SK-N-SH treated with all-trans-retinoic acid at 6 μM for 48 hours (cell line): ENCODE data around the gene KRT78.
"Not testable (repeated sequence)": the region's sequence is repeated elsewhere in the genome, so short reads cannot be mapped to it uniquely, and the experiment has no call there.

Experiments
- ATAC-seq: fragments of 200-7000 bp; cut with Tn5 transposase; 3 replicates; pipeline ENCODE4 v1.9.1; 2020; ENCODE audit warnings: mild to moderate bottlenecking, moderate library complexity
- ARNTL ChIP-seq: fragments of 450-650 bp; formaldehyde crosslinking; IDR thresholded peaks from 2 replicates; pipeline ENCODE4 v1.5.0; 2020; ENCODE audit warnings: low read depth, mild to moderate bottlenecking, moderate library complexity, borderline replicate concordance
- CREB5 ChIP-seq: fragments of 250-450 bp; sonication (Bioruptor Pico); IDR thresholded peaks from 2 replicates; pipeline ENCODE4 v1.5.1; 2020; ENCODE audit warnings: low read depth, mild to moderate bottlenecking, moderate library complexity
- CSDC2 ChIP-seq: fragments of 250-450 bp; sonication (Bioruptor Pico); IDR thresholded peaks from 2 replicates; pipeline ENCODE4 v1.5.0; 2020; ENCODE audit warnings: mild to moderate bottlenecking, moderate library complexity
- PATZ1 ChIP-seq: fragments of 250-450 bp; sonication (Bioruptor Pico); IDR thresholded peaks from 2 replicates; pipeline ENCODE4 v1.8.0; 2020; ENCODE audit warnings: mild to moderate bottlenecking, moderate library complexity, borderline replicate concordance
- PPARA ChIP-seq: fragments of 250-450 bp; sonication (Bioruptor Pico); IDR thresholded peaks from 2 replicates; pipeline ENCODE4 v1.5.0; 2020; ENCODE audit warnings: mild to moderate bottlenecking, borderline replicate concordance
- RARB ChIP-seq: fragments of 250-450 bp; sonication (Bioruptor Pico); IDR thresholded peaks from 2 replicates; pipeline ENCODE4 v1.8.0; 2021; ENCODE audit warnings: mild to moderate bottlenecking, moderate library complexity
- SNAI2 ChIP-seq: fragments of 250-450 bp; sonication (Bioruptor Pico); IDR thresholded peaks from 2 replicates; pipeline ENCODE4 v1.5.0; 2020; ENCODE audit warnings: mild to moderate bottlenecking, moderate library complexity
- TSHZ2 ChIP-seq: fragments of 250-450 bp; sonication (Bioruptor Pico); IDR thresholded peaks from 2 replicates; pipeline ENCODE4 v1.5.0; 2020; ENCODE audit warnings: mild to moderate bottlenecking, moderate library complexity
- ZC3H10 ChIP-seq: fragments of 250-450 bp; sonication (Bioruptor Pico); IDR thresholded peaks from 2 replicates; pipeline ENCODE4 v1.5.1; 2021; ENCODE audit warnings: mild to moderate bottlenecking, moderate library complexity
- ZFP3 ChIP-seq: fragments of 250-450 bp; sonication (Bioruptor Pico); IDR thresholded peaks from 2 replicates; pipeline ENCODE4 v1.5.0; 2020; ENCODE audit warnings: mild to moderate bottlenecking, moderate library complexity
- ZFP30 ChIP-seq: fragments of 450-650 bp; formaldehyde crosslinking; IDR thresholded peaks from 2 replicates; pipeline ENCODE4 v1.5.0; 2022; ENCODE audit warnings: mild to moderate bottlenecking, moderate library complexity
- ZNF70 ChIP-seq: fragments of 450-650 bp; formaldehyde crosslinking; IDR thresholded peaks from 2 replicates; pipeline ENCODE4 v1.5.0; 2020; ENCODE audit warnings: mild to moderate bottlenecking, moderate library complexity
- TF ChIP-seq, protein P1 (sequence below): fragments of 250-450 bp; sonication (Bioruptor Pico); IDR thresholded peaks from 2 replicates; pipeline ENCODE4 v1.5.1; 2021; ENCODE audit warnings: mild to moderate bottlenecking, moderate library complexity

The KRT78 gene

DNA sequence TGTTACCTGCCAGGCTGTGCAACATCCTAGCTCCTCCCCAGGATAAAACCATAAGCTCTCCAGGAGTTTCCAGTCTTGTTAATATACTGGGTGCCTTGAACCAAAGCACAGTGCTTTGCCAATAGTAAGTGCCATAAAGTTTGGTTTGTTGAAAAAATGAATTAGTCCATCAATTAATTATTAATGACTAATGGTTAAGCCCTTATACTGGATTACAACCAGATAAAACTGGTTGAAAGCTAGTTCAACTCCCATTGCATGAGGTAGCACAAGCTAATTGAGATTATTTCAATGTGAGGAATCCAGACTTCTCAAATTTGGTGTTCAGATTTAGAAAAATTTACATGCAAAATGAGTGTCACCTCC is 51.3 kb downstream of the KRT78 start (continued):
- TF ChIP-seq PATZ1 (CRISPR knock-in tag), result no peak
- TF ChIP-seq TSHZ2 (CRISPR knock-in tag), result no peak
- TF ChIP-seq, protein P1, sequence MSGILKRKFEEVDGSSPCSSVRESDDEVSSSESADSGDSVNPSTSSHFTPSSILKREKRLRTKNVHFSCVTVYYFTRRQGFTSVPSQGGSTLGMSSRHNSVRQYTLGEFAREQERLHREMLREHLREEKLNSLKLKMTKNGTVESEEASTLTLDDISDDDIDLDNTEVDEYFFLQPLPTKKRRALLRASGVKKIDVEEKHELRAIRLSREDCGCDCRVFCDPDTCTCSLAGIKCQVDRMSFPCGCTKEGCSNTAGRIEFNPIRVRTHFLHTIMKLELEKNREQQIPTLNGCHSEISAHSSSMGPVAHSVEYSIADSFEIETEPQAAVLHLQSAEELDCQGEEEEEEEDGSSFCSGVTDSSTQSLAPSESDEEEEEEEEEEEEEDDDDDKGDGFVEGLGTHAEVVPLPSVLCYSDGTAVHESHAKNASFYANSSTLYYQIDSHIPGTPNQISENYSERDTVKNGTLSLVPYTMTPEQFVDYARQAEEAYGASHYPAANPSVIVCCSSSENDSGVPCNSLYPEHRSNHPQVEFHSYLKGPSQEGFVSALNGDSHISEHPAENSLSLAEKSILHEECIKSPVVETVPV (CRISPR knock-in tag), result no peak
- no peak for TF ChIP-seq CREB5 (CRISPR knock-in tag)
- no peak for TF ChIP-seq ZFP3 (CRISPR knock-in tag)
- no peak for TF ChIP-seq CSDC2 (CRISPR knock-in tag)

DNA sequence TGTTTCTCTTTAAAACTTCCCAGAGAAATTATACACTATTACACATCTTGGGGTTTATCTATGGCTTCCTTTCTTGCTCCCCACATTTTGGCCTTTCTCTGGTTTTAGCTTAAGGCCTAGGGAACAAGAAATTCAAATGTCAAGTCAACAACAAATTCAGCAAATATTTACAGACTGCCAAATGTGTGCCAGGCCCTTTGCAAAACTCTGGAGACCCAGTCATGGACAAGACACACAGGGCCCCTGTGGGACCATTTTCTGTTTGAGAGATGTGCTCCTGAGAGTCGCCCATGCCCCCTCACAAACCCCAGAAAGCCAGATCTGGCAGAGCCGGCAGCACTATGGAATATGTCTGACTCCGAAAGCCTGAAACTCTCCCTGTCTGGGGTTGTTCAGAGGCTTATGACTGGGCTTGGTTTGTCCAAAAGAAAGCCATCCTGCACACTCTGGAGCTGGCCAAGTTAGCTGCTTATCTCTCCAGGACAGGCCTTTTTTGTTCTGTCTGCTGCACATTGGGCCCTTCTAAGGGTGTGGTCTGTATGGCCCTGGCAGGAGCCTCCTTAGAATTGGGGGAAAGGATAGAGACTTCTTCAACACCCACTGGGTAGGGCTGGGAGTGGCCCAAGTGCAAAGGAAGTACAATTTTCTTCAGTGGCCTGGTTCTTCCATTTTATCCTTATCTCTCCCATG is 51.8 kb downstream of the KRT78 start:
- no peak for ATAC-seq
- TF ChIP-seq SNAI2 (CRISPR knock-in tag) (no peak), PPARA (no peak), ZNF70 (CRISPR knock-in tag) (no peak), ZFP3 (CRISPR knock-in tag) (no peak), PATZ1 (CRISPR knock-in tag) (no peak), ZFP30 (CRISPR knock-in tag) (no peak), ARNTL (no peak)

DNA sequence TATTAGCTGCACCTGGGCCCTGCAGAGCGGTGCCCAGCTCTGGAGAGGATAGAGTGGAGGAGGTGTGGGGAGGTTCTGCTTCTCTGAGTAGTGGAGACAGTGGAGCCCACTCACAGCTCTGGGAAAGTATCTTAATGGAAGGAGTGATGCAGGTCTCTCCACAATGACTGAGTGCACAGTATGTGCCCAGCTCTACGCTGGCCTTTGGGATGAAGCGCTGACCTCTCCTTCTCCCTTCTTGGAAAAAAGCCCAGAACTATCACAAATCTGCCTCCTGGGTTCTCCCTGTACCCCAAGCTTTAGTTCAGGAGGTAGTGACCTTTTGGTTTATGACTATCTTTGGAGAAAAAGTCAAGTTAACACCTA is 52.4 kb downstream of the KRT78 start:
- ATAC-seq, result no peak
- TF ChIP-seq ZFP30 (CRISPR knock-in tag) (no peak), RARB (CRISPR knock-in tag) (no peak)

DNA sequence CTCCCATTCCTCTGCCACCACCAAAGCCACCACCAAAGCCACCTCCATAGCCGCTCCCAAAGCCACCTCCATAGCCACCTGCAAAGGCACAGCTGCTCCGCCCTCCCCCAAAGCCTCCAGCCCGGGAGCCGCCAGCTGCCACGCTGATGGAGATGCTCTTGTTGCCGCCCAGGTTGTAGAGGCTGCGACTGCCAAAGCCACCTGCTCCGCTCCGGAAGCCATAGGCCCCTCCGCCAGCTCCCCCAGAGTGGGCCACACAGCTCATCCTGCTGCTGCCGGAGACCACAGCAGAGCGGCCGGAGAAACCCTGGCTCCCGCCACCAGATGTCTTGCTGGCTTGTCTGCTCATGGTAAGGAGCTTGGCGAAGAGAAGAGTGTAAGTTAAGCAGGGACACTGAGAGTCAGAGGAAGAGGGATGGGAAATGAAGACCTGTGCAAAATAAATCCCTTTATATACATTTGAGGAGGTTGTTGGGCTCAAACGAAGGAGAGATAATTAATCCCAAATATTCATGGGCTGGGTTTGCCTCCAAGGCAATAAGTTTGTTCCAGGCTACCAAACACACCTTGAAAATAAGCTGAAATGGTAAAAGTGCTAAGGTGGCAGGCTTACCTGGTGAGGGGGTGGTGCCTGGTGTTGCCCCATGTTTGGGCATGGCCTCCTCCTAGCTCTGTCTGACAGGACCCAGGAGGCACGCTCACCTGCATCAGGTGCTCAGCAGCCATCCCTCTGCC is 52.9 kb downstream of the KRT78 start, which contains the start of gene KRT3:
KRT3 (minus strand) TSS at position 424 of the 735 bp plus-strand sequence; CDS start at position 349, 75 bp downstream.
- ATAC-seq, result no peak
- TF ChIP-seq RARB (CRISPR knock-in tag) (no peak), ZC3H10 (no peak), CREB5 (CRISPR knock-in tag) (no peak), PATZ1 (CRISPR knock-in tag) (no peak)

DNA sequence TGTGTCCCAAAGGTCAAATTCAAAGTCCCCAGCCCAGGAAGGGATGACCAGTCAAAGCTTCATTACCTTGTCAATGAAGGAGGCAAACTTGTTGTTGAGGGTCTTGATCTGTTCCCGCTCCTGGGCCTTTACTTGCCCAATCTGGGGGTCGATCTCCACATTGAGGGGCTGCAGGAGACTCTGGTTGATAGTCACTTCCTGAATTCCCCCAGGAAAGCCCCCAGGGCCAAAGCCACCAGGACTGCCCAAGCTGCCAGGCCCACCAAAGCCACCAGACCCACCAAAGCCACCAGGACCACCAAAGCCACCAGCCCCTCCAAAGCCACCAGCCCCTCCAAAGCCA is 53.5 kb downstream of the KRT78 start:
- ATAC-seq, result not testable (repeated sequence)
